GM12892 (cell line): Measurements from ENCODE around the gene FOXO3.

Source experiments
- POLR2A ChIP-seq: IDR thresholded peaks from 2 replicates; pipeline ENCODE4 v1.6.1; 2011; ENCODE audit warnings: low read depth, low read length, control low read depth
- POLR2AphosphoS5 ChIP-seq: IDR thresholded peaks from 2 replicates; pipeline ENCODE4 v1.6.1; 2011; ENCODE audit warnings: low read depth, low read length, control low read depth

- TF ChIP-seq POLR2A (no peak), POLR2AphosphoS5 (no peak)
These were observed 26.7 kb downstream of the FOXO3 start for GRCh38 chr6:108587258-108588059.
